GM23338 (cell line): ENCODE measurements around the gene UNC79.

Experiments
- CREB1 ChIP-seq: fragments of 250-450 bp; sonication (Bioruptor Pico); IDR thresholded peaks from 2 replicates; pipeline ENCODE4 v1.5.0; 2020; ENCODE audit warnings: low read depth, mild to moderate bottlenecking, moderate library complexity
- EZH2 ChIP-seq: fragments of 200-600 bp; sonication (generic); IDR thresholded peaks from one replicate; pipeline ENCODE4 v1.8.0; 2017; ENCODE audit warnings: antibody characterized with exemption, mild to moderate bottlenecking, low read depth; ENCODE audit not compliant: unreplicated experiment
- EZH2phosphoT487 ChIP-seq: fragments of 200-600 bp; sonication (generic); IDR thresholded peaks from one replicate; pipeline ENCODE4 v1.8.1; 2018; ENCODE audit warnings: antibody characterized with exemption; ENCODE audit not compliant: unreplicated experiment
- JUNB ChIP-seq: IDR thresholded peaks from one replicate; pipeline ENCODE4 v1.6.1; 2016; ENCODE audit warnings: antibody characterized with exemption; ENCODE audit not compliant: unreplicated experiment
- NANOG ChIP-seq: IDR thresholded peaks from 2 replicates; pipeline ENCODE4 v1.6.1; 2016; ENCODE audit warnings: antibody characterized with exemption, borderline replicate concordance
- POLR2AphosphoS5 ChIP-seq: IDR thresholded peaks from 2 replicates; pipeline ENCODE4 v1.6.1; 2016; ENCODE audit warnings: antibody characterized with exemption, low read depth
- REST ChIP-seq: IDR thresholded peaks from one replicate; pipeline ENCODE4 v1.6.1; 2018; ENCODE audit warnings: antibody characterized with exemption; ENCODE audit not compliant: unreplicated experiment
- STAT1 ChIP-seq: IDR thresholded peaks from one replicate; pipeline ENCODE4 v1.6.1; 2016; ENCODE audit warnings: antibody characterized with exemption; ENCODE audit not compliant: unreplicated experiment
- ZNF114 ChIP-seq: fragments of 250-450 bp; sonication (Bioruptor Pico); IDR thresholded peaks from 2 replicates; pipeline ENCODE4 v1.5.0; 2020; ENCODE audit warnings: mild to moderate bottlenecking, moderate library complexity
- ZNF331 ChIP-seq: fragments of 250-450 bp; sonication (Bioruptor Pico); IDR thresholded peaks from 2 replicates; pipeline ENCODE4 v1.5.0; 2020; ENCODE audit warnings: low read depth, mild to moderate bottlenecking, moderate library complexity
- TF ChIP-seq, protein P1 (sequence below), 2 experiments: fragments of 200-600 bp in 1 of 2; sonication (generic) in 1 of 2; conservative IDR thresholded peaks; 2 replicates each; pipeline versions ENCODE4 v1.5.1 to v1.6.1; 2016 to 2017; ENCODE audit warnings: antibody characterized with exemption in 2 of 2, low read depth in 2 of 2, mild to moderate bottlenecking in 2 of 2, moderate library complexity in 1 of 2
- TF ChIP-seq, protein P2 (sequence below): IDR thresholded peaks from 2 replicates; pipeline ENCODE4 v1.6.1; 2016; ENCODE audit warnings: antibody characterized with exemption
- TF ChIP-seq, protein P3 (sequence below): fragments of 250-450 bp; sonication (Bioruptor Pico); IDR thresholded peaks from 2 replicates; pipeline ENCODE4 v1.5.0; 2020; ENCODE audit warnings: mild to moderate bottlenecking, moderate library complexity

DNA sequence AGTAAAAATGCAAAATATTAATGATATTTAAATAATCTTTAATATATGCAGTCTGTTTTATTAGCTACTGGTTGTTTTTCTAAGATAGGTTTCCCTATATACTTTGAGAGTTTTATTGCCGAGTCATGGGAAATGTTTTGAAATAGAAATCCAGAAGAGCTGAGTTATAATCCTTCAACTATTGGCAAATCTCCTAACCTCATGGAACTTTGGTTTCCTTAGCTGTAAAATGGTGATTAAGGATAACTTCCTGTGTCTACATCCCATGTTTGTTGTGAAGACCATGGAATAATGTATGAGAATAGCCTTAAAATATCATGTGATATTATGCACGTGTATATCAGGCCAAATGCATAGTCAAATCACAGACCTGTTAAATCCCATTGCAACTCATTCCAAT lies 51.0 kb downstream of the UNC79 start:
- TF ChIP-seq, protein P1, sequence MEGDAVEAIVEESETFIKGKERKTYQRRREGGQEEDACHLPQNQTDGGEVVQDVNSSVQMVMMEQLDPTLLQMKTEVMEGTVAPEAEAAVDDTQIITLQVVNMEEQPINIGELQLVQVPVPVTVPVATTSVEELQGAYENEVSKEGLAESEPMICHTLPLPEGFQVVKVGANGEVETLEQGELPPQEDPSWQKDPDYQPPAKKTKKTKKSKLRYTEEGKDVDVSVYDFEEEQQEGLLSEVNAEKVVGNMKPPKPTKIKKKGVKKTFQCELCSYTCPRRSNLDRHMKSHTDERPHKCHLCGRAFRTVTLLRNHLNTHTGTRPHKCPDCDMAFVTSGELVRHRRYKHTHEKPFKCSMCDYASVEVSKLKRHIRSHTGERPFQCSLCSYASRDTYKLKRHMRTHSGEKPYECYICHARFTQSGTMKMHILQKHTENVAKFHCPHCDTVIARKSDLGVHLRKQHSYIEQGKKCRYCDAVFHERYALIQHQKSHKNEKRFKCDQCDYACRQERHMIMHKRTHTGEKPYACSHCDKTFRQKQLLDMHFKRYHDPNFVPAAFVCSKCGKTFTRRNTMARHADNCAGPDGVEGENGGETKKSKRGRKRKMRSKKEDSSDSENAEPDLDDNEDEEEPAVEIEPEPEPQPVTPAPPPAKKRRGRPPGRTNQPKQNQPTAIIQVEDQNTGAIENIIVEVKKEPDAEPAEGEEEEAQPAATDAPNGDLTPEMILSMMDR (conservative IDR thresholded peaks at IDR 0.05; ENCODE audit: low read depth in 2 of 2), result no peak
- TF ChIP-seq POLR2AphosphoS5 (no peak), EZH2 (no peak), REST (no peak), NANOG (no peak), EZH2phosphoT487 (no peak), JUNB (no peak), CREB1 (CRISPR knock-in tag) (no peak), ZNF331 (no peak), ZNF114 (CRISPR knock-in tag) (no peak), STAT1 (no peak)
- TF ChIP-seq, protein P2, sequence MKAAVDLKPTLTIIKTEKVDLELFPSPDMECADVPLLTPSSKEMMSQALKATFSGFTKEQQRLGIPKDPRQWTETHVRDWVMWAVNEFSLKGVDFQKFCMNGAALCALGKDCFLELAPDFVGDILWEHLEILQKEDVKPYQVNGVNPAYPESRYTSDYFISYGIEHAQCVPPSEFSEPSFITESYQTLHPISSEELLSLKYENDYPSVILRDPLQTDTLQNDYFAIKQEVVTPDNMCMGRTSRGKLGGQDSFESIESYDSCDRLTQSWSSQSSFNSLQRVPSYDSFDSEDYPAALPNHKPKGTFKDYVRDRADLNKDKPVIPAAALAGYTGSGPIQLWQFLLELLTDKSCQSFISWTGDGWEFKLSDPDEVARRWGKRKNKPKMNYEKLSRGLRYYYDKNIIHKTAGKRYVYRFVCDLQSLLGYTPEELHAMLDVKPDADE, result no peak
- TF ChIP-seq, protein P3, sequence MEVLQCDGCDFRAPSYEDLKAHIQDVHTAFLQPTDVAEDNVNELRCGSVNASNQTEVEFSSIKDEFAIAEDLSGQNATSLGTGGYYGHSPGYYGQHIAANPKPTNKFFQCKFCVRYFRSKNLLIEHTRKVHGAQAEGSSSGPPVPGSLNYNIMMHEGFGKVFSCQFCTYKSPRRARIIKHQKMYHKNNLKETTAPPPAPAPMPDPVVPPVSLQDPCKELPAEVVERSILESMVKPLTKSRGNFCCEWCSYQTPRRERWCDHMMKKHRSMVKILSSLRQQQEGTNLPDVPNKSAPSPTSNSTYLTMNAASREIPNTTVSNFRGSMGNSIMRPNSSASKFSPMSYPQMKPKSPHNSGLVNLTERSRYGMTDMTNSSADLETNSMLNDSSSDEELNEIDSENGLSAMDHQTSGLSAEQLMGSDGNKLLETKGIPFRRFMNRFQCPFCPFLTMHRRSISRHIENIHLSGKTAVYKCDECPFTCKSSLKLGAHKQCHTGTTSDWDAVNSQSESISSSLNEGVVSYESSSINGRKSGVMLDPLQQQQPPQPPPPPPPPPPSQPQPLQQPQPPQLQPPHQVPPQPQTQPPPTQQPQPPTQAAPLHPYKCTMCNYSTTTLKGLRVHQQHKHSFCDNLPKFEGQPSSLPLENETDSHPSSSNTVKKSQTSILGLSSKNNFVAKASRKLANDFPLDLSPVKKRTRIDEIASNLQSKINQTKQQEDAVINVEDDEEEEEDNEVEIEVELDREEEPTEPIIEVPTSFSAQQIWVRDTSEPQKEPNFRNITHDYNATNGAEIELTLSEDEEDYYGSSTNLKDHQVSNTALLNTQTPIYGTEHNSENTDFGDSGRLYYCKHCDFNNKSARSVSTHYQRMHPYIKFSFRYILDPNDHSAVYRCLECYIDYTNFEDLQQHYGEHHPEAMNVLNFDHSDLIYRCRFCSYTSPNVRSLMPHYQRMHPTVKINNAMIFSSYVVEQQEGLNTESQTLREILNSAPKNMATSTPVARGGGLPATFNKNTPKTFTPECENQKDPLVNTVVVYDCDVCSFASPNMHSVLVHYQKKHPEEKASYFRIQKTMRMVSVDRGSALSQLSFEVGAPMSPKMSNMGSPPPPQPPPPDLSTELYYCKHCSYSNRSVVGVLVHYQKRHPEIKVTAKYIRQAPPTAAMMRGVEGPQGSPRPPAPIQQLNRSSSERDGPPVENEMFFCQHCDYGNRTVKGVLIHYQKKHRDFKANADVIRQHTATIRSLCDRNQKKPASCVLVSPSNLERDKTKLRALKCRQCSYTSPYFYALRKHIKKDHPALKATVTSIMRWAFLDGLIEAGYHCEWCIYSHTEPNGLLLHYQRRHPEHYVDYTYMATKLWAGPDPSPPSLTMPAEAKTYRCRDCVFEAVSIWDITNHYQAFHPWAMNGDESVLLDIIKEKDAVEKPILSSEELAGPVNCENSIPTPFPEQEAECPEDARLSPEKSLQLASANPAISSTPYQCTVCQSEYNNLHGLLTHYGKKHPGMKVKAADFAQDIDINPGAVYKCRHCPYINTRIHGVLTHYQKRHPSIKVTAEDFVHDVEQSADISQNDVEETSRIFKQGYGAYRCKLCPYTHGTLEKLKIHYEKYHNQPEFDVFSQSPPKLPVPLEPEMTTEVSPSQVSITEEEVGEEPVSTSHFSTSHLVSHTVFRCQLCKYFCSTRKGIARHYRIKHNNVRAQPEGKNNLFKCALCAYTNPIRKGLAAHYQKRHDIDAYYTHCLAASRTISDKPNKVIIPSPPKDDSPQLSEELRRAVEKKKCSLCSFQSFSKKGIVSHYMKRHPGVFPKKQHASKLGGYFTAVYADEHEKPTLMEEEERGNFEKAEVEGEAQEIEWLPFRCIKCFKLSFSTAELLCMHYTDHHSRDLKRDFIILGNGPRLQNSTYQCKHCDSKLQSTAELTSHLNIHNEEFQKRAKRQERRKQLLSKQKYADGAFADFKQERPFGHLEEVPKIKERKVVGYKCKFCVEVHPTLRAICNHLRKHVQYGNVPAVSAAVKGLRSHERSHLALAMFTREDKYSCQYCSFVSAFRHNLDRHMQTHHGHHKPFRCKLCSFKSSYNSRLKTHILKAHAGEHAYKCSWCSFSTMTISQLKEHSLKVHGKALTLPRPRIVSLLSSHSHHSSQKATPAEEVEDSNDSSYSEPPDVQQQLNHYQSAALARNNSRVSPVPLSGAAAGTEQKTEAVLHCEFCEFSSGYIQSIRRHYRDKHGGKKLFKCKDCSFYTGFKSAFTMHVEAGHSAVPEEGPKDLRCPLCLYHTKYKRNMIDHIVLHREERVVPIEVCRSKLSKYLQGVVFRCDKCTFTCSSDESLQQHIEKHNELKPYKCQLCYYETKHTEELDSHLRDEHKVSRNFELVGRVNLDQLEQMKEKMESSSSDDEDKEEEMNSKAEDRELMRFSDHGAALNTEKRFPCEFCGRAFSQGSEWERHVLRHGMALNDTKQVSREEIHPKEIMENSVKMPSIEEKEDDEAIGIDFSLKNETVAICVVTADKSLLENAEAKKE (CRISPR knock-in tag), result no peak
